ENCODE measurements around the gene LY9.
A peak's percentile ranks its signal among the peaks of the same experiment; 100 is the strongest.

The LY9 gene

DNA sequence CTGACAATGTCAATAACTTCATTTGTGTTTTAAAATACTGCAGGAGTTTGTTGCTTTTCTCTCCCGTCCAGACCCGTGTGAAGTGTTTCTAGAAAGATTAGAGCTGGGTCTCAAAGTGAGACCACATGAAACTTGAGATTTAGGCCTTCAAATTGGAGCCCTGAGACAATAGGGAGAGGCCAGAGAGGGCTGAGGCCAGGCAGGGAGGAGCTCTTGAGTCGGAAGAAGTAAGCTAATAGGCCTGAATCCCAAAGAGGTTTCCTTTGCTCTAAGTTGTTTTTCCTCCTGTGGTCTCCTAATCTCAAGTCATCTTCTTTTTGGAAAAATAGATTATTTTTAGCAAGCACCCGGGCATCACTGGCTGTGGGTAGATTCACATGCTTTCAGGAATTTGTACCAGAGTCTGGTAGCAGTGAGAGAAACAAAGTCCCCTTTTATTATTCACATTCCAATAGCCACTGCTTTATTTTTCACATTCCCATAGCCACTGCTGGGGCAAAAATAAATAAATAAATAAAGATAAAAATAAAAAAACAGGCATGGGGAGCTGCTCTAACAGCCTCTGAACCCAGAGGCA lies 41.1 kb downstream of the LY9 start:
- DNase-seq, result no peak

DNA sequence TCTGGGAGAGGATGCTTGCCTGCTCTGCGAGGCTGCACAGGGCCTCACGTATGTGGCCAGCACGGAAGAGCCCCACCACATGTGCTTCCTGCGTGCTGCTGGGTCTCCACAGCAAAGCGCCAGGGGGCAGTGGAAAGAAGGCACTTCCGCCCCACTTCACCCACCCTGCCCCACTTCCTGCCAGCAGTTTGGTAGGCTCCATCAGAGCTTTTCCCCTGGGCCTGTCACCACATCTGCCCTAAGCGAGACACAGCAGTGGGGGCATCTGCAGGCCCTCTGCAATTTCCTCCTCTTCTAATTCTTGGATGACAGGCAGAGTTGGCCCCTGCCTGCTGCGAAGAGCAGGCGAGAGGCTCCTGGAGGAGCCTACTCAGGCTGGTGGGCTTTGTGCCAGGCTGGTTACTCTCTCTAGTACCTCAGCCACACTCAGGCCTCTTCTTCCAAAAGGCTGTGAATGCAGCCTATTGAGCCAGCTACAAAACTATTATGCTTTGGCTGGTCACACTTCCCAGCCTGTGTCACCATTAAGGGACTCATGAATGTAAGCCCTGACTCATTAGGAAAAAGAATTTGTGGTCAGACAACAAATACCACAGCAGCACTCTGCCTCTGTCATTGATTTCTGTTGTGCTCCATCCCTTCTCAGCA lies 41.7 kb downstream of the LY9 start:
- peak in 3 of 4 experiments; percentile 34 to 54 (median 42) for DNase-seq

DNA sequence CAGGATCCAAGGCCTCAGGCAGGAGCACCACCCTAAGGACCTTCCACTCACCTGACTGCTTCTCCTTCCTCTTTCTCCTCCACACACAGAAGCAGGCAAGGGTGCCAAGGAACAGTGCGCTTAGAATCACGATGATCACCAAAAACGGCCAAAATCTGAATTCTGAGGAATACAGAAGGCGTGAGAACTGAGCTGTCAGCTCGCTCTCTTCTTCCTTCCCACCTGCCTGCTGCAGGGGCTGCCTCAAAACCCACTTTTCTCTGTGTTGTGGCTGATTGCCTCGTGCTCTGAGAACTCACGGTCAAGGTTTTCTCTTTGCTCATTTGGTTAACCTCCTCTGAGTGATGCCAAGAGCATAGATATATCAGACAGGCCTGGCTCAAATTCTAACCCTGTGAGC lies 42.9 kb downstream of the LY9 start:
- no peak for DNase-seq

DNA sequence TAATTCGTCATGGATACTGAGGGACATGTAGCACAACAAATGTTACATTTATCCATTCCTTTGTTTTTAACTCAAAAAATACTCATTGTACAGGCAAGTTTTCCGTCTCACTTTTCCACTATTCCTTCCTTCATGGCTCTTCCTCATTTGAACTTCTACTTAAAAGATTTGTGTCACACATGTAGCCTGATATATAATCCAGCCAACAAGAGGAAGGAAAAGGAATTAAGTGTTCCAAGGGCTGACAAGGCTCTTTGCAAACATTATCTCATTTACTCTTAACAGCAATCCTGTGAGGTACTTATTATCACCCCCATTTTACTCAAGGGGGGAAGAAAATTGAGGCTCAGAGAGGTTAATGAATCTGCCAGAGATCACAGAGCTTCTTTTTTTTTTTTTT lies 43.8 kb downstream of the LY9 start:
- DNase-seq, result peak in 2 of 4 experiments; percentile 54 to 63

DNA sequence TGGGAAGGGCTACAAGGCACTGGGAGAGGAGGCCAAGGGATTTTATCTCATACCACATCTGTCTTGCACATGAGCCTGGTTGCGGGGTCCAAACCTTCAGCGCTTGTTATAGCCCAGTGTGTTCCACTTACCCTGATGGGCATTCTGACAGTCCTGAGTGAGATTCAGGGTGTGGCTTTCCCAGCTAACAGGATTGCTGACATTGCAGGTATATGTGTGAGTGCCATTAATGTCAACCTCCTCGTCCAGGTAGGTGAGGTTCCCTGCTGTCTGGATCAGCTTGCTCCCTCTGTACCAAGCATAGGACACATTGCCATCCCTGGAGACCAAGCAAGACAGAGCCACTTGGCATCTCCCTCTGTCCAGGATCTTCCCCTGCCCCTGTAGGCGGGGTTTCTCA lies 45.1 kb downstream of the LY9 start:
- DNase-seq, result no peak

DNA sequence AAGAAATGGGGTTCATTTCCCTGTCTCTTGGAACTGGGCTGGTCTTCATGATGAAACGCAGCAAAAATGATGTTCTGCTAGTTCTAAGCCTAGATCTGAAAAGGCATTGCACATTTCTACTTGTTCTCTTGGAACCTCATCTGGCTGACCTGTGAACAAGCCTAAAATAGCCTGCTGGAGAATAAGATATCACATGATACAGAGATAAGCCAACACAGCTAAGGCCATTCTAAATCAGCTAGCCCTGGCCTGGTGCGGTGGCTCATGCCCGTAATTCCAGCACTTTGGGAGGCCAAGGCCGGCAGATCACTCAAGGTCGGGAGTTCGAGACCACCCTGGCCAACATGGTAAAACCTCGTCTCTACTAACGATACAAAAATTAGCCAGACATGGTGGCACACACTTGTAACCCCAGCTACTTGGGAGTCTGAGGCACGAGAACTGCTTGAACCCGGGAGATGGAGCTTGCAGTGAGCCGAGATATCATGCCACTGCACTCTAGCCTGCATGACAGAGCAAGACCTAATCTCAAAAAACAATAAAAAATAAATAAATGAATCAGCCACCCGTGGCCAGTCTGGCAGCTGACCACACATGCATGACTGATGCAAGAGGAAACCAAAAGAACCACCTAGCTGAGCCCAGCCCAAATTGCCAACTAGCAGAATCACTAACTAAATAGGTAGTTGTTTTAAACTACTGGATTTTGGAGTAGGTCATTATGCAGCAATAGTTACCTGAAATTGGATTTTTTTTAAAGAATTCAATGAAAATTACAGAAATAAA lies 48.7 kb downstream of the LY9 start:
- DNase-seq, result no peak

DNA sequence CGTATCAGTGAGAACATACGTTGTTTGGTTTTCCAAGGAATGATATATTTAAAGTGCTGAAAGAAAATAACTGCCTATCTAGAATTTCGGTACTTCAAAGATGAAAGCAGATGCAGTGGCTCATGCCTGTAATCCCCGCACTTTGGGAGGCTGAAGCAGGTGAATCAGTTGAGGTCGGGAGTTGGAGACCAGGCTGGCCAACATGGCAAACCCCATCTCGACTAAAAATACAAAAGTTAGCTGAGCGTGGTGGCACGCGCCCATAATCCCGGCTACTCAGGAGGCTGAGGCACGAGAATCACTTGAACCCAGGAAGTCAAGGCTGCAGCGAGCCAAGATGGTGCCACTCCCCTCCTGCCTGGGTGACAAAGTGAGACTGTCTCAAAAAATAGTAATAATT lies 50.3 kb downstream of the LY9 start:
- no peak for DNase-seq

DNA sequence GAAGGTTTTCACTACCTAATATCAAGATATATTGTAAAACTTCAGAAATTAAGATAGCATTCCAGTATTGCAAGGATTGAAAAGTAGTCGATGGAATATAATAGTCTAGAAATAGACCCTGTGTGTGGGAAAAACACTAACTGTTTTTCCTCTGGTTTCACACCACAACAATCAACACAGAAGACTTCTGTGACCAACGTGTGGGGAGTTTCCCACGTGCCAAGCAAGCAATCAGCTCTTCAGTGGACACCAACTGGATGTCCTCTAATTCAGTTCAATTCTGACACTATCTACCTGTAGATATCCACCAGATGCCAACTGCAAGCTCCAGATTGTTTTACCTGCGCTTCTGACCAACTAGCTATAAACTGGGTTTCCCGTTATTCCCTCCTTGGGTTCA lies 54.6 kb downstream of the LY9 start:
- no peak for DNase-seq

DNA sequence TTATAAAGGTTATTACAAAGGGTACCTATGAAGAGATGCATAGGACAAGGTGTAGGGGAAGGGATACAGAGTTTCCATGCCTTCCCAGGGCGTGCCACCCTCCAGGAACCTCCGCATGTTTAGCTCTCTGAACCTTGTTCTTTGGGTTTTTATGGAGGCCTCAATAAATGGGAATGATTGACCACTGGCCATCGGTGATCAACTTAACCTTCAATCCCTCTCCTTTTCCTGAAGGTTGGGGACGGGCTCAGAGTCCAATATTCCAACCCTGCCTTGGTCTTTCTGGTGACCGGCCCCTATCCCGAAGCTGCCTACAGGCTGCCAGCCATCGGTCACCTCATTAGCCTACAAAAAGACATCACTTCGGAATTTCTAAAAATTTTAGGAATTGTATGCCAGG lies 55.0 kb downstream of the LY9 start:
- no peak for DNase-seq

DNA sequence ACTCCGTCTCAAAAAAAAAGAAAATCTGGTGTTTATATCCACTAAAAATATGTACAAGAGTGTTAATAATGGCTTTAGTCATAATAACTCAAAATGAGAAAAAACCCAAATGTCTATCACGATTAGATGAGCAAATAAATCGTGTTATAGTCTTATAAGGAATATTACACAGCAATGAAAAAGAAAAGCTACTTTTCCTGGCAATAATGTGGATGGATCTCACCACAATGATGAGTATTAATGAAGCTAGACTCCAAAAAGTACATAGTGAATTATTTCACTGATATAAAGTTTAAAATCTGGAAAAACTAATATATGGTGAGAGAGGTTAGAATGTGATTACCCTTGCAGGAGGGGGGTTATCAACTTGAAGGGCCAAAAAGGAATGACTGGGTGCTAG lies 57.0 kb downstream of the LY9 start:
- no peak for DNase-seq

DNA sequence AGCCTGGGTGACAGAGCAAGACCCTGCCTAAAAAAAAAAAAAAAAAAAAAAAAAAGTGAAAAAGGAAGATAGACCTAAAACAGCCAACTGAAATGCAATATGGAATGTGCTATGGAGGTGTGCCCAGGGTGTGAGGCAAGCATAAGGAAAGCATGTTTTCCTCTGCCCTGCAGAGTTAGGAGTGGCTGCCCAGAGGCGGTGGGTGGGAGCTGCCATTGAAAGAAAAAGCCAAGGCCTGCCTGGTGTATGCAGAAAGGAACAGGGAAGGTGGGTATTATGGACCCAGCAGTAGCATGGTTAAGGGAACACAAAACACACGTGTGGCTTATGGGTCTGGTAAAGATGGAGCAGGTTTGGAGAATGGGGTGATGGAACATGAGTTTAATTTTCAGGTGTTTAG lies 57.8 kb downstream of the LY9 start:
- DNase-seq, result no peak

DNA sequence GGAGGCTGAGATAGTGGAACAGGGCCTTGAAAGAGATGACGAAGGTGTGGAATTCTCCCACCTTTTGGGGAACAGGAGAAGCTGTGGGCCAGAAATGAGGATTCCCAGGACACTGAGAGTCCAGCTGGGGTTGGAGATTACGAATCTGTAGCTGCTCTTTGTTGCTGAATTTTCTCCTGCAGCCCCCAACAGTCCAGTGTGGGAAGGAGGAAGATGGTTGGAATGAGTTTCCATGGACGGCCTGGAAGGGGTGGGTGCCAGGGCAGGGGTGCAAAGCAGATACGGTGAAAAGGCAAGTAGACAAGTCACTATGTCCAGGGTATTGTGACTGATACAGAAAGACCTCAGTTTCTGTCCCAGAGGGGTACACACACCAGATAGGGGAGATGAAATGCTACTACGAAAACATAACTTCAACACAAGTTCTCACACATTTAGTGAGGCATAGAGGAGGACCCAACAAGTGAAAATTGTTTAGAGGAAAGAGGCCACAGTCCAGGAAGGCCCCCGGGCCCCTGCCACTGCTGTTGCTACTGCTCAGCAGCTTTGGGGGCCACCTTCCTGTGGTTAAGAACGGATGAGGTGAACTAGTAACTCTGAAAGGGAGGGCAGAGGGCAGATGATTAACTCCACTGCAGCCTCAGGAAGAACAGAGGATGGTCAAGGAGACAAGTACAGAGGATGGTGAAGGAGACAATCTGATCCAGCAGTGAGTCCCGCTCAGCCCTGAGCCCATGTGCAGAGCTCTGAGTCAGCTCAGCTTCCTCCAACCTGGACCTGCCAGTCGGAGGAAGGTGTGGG lies 59.4 kb downstream of the LY9 start:
- DNase-seq, result no peak

DNA sequence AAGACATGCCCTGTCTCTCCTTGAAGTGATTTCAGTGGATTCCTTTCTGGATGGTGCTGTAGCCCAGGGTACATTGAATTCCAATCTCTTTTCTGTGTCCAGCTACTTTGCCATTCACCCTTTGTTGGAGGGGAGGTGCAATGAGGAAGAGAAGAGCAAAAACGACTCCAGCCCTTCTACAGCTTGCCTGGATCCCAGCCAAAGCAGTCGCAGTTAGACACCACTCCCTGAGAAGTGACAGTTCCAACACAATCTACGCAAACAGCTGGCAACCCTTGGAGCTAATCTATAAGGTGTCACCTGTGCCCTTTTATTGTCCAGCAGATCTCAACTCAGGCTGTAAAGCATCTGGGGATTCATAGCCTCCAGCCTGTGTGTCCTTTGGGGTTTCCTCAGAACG lies 62.1 kb downstream of the LY9 start:
- DNase-seq, result peak; percentile 21 to 72 (median 46)

DNA sequence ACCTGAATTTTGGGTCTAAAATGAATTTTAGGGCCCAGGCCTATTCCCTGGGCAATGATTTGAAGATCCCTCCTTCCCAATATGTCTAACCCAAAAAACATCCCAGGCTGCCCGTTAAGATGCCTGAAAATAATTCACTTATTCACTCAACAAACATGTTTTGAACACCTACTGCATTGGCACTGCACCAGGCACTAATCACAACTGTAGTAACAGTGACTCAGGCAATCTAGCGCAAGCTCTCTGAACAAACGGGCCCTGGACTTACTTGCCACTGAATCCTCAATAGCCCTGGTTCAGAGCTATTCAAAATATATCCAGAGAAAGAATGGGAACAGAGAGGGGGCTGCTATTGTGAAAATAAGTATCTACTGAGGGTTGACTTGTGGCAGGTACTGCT lies 62.5 kb downstream of the LY9 start:
- no peak for DNase-seq

DNA sequence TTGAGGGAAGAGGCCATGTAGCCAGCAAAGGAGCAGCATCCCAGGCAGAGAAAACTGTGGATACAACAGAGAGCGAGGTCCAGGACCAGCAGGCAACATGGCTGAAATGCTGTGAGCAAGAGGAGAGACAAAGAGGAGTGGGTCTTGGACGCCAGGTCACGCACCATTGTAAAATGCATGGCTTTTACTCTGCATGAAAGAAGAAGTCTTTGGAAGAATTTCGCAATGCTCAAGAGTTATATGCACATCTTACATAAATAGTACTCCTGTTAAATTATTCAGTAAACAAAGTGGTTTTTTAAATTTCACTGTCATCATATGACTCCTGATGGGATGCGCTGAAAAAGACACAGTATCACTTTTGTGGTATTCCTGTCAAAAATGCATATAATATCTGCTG lies 63.2 kb downstream of the LY9 start:
- DNase-seq, result peak; percentile 38 to 87 (median 68)

DNA sequence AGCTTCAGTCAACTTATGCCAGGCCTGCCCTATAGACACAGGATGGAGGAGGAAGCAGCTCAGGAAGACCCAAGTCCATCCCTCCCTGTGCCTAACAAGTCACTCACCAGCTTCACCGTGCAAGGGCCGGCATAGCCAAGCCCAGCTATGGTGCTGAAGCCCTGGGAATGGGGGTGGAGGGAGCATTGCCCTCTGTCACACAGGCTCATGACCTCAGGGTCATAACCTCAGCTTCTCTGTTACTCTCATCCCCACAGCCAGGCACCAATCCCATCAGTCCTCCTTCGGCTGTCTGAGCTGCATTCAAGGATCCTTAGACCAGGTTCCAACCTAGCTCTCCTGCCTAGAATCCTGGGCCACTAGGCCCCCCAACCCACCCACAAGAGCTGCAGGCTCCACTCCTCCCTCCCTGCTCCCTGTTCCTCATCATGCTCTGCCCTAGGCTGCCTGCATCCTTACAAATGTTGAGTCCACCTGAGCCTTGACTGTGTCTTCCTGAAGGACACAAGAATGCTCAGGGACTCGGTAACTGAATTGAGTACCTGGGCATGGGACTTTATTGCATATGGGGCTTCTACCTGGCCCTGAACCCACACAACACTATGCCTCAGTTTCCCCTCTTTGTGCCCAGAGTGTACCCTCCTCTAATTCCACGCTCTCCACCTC lies 65.0 kb downstream of the LY9 start:
- peak; percentile 13 to 48 (median 39) for DNase-seq

DNA sequence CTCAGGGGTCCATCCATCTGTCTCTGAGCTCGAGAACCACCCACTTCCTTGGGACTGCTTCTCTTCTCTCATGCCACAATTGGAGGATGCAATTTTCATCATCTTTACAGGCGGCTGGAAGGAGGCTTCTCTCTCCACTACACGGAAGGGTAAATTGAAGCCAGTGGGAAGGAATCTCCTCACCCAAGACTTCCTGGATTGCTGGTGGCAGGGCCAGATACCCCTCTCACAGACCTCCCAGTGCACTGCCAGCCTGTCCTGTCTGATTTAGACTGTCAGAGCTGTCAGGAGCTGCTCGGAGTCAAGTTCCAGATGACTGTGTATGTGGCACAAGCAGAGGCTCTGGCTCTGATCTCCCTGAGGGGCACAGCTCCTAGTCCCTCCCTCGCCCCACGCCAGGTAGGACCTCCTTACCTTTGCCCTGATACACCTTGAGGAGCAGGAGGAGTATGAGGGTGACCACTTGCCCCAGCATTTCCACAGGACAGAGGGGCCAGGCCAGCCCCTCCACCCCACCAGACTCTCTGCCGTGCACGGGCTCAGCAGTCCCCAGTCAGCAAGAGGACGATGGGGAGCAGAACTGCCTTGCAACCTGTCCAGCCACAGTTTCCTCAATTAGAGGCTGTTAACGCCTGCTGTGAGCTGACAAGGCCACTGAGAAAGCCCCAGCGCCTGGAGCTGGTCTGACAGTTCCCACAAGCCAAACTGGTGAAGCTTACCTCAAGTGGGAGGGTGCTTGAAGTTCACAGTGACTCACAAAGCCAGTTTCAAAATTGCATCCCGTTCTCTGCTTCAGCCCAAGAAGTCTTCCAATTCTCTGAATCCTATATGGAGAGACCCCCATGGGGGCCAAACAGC lies 66.5 kb downstream of the LY9 start, which contains the start of gene CD244:
Gene CD244 (minus strand): TSS at position 685 of the 858 bp plus-strand sequence. CDS start 210 bp downstream, at position 475.
- peak; percentile 87 to 95 (median 93) for DNase-seq

DNA sequence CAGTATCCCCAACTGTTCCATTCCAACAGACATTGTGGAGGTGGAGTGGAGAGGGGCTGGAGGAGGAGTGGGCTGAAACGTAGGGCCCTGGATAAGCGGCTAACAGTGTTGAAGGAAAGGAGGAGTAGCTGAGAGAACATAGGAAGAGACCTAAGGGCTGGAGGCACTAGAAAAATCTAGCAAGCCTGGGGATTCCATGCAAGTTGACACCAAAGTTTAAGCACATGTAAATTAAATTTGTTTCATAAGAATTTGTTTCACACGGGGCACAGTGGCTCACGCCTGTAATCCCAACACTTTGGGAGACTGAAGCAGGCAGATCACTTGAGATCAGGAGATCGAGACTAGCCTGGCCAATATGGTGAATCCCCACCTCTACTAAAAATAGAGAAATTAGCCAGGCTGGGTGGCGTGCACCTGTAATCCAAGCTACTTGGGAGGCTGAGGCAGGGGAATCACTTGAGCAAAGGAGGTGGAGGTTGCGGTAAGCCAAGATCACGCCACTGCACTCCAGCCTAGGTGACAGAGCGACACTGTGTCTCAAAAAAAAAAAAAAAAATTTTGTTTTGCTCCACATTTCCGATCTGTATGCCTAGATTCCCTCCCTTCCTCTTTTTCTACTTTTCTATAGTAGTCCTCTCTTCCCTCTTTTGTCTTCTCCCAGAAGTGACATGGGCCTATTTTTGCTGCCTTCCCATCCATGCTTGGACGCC lies 67.2 kb downstream of the LY9 start:
- DNase-seq, result peak in 3 of 4 experiments; percentile 31 to 56 (median 52)

DNA sequence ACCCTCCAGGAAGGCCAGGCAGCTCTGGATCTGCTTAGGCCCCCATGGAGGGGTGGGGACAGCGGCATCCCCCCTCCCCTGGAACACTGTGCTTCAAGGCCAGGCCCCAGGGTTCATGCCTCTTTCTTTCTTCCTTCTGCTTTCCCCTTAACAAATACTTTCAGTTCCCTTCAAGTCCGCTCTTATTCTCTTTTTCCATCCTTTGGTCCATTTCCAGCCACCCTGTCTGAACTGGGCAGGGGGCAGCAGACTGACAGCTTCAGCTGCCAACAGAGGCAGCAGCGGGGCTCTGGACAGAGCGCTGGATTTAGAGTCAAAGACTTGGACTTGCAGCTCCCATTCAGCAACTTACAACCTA lies 67.8 kb downstream of the LY9 start:
- peak; percentile 37 to 75 (median 63) for DNase-seq

DNA sequence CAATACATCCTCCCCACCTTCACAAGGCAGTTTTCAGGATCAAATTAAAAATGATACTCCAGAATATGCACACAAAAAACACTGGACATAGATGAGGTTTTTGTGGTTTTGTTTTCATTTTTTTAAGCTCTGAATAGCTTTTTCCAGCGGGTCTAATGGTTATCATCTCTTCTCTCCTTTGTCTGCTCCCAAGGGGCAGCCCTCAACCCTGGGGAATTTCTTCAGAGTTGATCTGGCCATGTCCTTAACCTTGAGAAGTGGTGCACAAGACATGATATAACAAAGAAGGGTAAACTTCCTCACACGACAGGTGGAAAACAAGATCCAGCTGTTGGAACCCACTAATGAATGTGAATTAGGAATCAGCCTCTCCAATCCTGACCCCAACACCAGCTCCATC lies 68.2 kb downstream of the LY9 start:
- no peak for DNase-seq

DNA sequence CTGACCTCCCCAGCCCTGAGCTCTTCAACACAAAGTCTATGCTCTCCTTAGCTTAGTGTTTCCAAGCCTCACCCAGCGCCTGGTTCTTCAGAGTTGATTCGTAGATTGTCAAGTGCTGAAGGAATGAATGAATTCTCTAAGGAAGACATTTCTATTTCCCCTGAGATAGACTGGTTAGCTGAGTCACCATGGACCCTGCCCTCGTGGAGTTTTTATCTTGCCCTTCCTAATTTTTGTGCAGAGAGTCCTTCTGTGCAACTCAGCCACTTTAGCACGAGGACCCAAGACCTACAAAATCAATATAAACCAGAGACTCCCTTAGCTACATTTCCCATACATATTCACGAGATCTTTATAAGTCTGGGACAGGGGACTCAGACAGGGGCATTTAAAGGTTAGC lies 69.4 kb downstream of the LY9 start:
- no peak for DNase-seq

Data from suppressor macrophage (primary cell).